Suprapubic skin (tissue), 4 donors: ENCODE measurements around the gene DZIP1.

ENCODE experiments used
- CTCF ChIP-seq, 2 donors: fragments of 200-600 bp in 1 of 2; fragments of 450-650 bp in 1 of 2; sonication (generic) in 1 of 2; IDR thresholded peaks; one replicate each; pipeline ENCODE4 v1.5.1; 2016 to 2019; ENCODE audit warnings: antibody characterized with exemption in 2 of 2, mild to moderate bottlenecking in 1 of 2, moderate library complexity in 1 of 2
- EP300 ChIP-seq: sonication (generic); formaldehyde crosslinking; IDR thresholded peaks from one replicate; pipeline ENCODE4 v1.6.1; 2017; ENCODE audit warnings: antibody characterized with exemption
- POLR2A ChIP-seq, 2 donors: fragments of 450-650 bp; IDR thresholded peaks; one replicate each; pipeline ENCODE4 v1.6.1; 2017; ENCODE audit warnings: antibody characterized with exemption in 2 of 2, mild to moderate bottlenecking in 2 of 2, moderate library complexity in 2 of 2
- POLR2AphosphoS5 ChIP-seq, 3 donors: sonication (generic); formaldehyde crosslinking; IDR thresholded peaks; one replicate each; pipeline ENCODE4 v1.6.1; 2017; ENCODE audit warnings: antibody characterized with exemption in 3 of 3

DNA sequence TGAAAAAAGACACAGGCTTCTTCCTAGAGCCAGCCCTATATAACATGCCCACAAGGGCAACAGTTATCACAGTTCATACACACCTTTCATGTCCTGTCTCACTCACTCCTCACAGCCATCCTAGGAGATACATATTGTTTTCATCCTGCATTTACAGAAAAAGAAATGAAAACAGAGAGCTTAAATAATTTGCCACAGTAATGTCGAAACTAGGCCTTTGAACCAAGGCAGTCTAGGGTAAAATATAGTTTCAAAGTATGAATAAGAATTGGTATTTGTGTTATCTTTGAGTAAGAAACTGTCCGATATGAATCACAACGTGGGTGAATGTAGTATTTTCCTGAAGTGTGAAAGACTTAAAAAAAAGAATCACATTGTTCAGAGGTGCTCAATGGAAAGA lies 65.2 kb downstream of the DZIP1 start:
- TF ChIP-seq POLR2AphosphoS5 (IDR thresholded peaks at IDR 0.05): no peak
- no peak for TF ChIP-seq CTCF (IDR thresholded peaks at IDR 0.05)
- no peak for TF ChIP-seq POLR2A (IDR thresholded peaks at IDR 0.05)
- no peak for TF ChIP-seq EP300
